Tibial nerve (tissue), 4 donors: ENCODE results near the gene TAAR6.

Experiments used
- EP300 ChIP-seq, 2 donors: sonication (generic); formaldehyde crosslinking; IDR thresholded peaks; one replicate each; pipeline ENCODE4 v1.6.1; 2017; ENCODE audit warnings: antibody characterized with exemption in 2 of 2, mild to moderate bottlenecking in 1 of 2
- POLR2A ChIP-seq, 2 donors: fragments of 450-650 bp; IDR thresholded peaks; one replicate each; pipeline ENCODE4 v1.6.1; 2017; ENCODE audit warnings: antibody characterized with exemption in 2 of 2, mild to moderate bottlenecking in 2 of 2, moderate library complexity in 2 of 2
- TF ChIP-seq, protein P1 (sequence below), 5 experiments: fragments of 200-600 bp in 3 of 5; fragments of 450-650 bp in 2 of 5; sonication (generic) in 3 of 5; IDR thresholded peaks; one replicate each; pipeline ENCODE4 v1.5.1; 2016 to 2019; ENCODE audit warnings: antibody characterized with exemption in 5 of 5, mild to moderate bottlenecking in 3 of 5, moderate library complexity in 2 of 5

- TF ChIP-seq, protein P1, sequence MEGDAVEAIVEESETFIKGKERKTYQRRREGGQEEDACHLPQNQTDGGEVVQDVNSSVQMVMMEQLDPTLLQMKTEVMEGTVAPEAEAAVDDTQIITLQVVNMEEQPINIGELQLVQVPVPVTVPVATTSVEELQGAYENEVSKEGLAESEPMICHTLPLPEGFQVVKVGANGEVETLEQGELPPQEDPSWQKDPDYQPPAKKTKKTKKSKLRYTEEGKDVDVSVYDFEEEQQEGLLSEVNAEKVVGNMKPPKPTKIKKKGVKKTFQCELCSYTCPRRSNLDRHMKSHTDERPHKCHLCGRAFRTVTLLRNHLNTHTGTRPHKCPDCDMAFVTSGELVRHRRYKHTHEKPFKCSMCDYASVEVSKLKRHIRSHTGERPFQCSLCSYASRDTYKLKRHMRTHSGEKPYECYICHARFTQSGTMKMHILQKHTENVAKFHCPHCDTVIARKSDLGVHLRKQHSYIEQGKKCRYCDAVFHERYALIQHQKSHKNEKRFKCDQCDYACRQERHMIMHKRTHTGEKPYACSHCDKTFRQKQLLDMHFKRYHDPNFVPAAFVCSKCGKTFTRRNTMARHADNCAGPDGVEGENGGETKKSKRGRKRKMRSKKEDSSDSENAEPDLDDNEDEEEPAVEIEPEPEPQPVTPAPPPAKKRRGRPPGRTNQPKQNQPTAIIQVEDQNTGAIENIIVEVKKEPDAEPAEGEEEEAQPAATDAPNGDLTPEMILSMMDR (IDR thresholded peaks at IDR 0.05) = no peak
- no peak for TF ChIP-seq POLR2A (IDR thresholded peaks at IDR 0.05)
- TF ChIP-seq EP300 (IDR thresholded peaks at IDR 0.05) = no peak
Measured at GRCh38 chr6:132568611-132569010, 1.5 kb upstream of the TAAR6 start.
